Osteocyte (in vitro differentiated cells): Measurements from ENCODE around the gene ZNF25. TPM values are rescaled to one million over a fixed set of nuclear protein-coding genes. Genes with fewer than 3 reads are reported as not detected.
"Not testable (repeated sequence)": the region's sequence is repeated elsewhere in the genome, so short reads cannot be mapped to it uniquely, and the experiment has no call there.

Experiments used
- DNase-seq: peaks from one replicate; pipeline ENCODE4 v3.0.0; 2021; ENCODE audit warnings: mixed read lengths; ENCODE audit not compliant: unreplicated experiment; ENCODE audit errors: extremely low spot score
- H3K27ac Mint-ChIP-seq: one replicate; pipeline ENCODE4 v1.8.0; 2021; ENCODE audit warnings: mild to moderate bottlenecking, mixed read lengths; ENCODE audit not compliant: unreplicated experiment
- H3K27me3 Mint-ChIP-seq: one replicate; pipeline ENCODE4 v1.8.0; 2021; ENCODE audit warnings: mixed read lengths; ENCODE audit not compliant: unreplicated experiment
- H3K36me3 Mint-ChIP-seq: one replicate; pipeline ENCODE4 v1.8.0; 2021; ENCODE audit warnings: mixed read lengths; ENCODE audit not compliant: unreplicated experiment
- H3K4me1 Mint-ChIP-seq: one replicate; pipeline ENCODE4 v1.8.0; 2021; ENCODE audit warnings: mixed read lengths; ENCODE audit not compliant: unreplicated experiment
- H3K4me3 Mint-ChIP-seq: one replicate; pipeline ENCODE4 v1.8.0; 2021; ENCODE audit warnings: mild to moderate bottlenecking, moderate library complexity, mixed read lengths; ENCODE audit not compliant: unreplicated experiment
- H3K9me3 Mint-ChIP-seq: one replicate; pipeline ENCODE4 v1.8.0; 2021; ENCODE audit warnings: mixed read lengths; ENCODE audit not compliant: unreplicated experiment
- CTCF ChIP-seq: fragments of 200-600 bp; sonication (generic); IDR thresholded peaks from 2 replicates; pipeline ENCODE4 v1.5.0; 2021; ENCODE audit warnings: antibody characterized with exemption, mild to moderate bottlenecking, moderate library complexity
- long read RNA-seq: library from polyadenylated mRNA; unstranded; transcript quantifications from one replicate; pipeline ENCODE4 v2.0.0, GENCODE V29; 2021
- total RNA-seq: library from RNA; stranded (reverse); gene quantifications from 2 replicates; pipeline ENCODE4 v1.2.1, GENCODE V29; 2021

Gene ZNF25
- 11.5 and 15.1 TPM in 2 replicates for total RNA-seq
- long read RNA-seq, full-length matches to known transcripts, result 8 of 26 reads
- long read RNA-seq, partial matches to known transcripts, result 1 of 26 reads
- long read RNA-seq, other reads (novel, unspliced or antisense), result 17 of 26 reads

GRCh38 chr10:37976091-37976879 is at the start of gene ZNF25:
ZNF25 (minus strand) TSS chr10:37976647; CDS start chr10:37971722, 4,925 bp downstream.
- peaks cover 8% of the 10 kb centered on the region for H3K9me3 Mint-ChIP-seq
- peak within 1 kb of the TSS; percentile 85 for H3K4me3 Mint-ChIP-seq
- DNase-seq, result peak; percentile 98
- peaks cover 18% of the 10 kb centered on the region for H3K4me1 Mint-ChIP-seq
- TF ChIP-seq CTCF, result peak; percentile 88
- H3K27ac Mint-ChIP-seq, result peak within 1 kb of the TSS; percentile 86
- H3K27me3 Mint-ChIP-seq, result peaks cover 3% of the 10 kb centered on the region
- peaks cover 8% of the 10 kb centered on the region for H3K36me3 Mint-ChIP-seq

DNA sequence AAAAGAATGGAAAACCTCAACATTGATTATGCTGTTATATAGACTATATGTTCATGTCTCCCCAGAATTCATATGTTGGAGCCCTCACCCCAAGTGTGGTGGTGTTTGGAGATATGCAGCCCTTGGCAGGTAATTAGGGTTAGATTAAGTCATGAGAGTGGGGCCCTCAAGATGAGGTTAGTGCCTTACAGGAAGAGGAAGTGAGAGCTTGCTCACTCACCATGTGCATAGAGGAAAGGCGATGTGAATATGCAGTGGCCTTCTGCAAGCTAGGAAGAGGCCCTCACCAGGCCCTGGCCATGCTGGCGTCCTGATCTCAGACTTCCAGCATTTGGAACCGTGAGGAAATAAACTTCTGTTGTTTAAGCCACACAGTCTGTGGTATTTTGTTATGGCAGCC is 48.8 kb upstream of the ZNF25 start:
- Mint-ChIP-seq H3K27ac (no peak overlapping the region), H3K4me3 (no peak overlapping the region), H3K27me3 (no peaks in the 10 kb centered on the region), H3K9me3 (peaks cover 3% of the 10 kb centered on the region), H3K4me1 (no peaks in the 10 kb centered on the region), H3K36me3 (peaks cover 73% of the 10 kb centered on the region)
- DNase-seq, result no peak
- TF ChIP-seq CTCF, result no peak

GRCh38 chr10:38019124-38019523 is 42.7 kb upstream of the ZNF25 start:
- H3K36me3 Mint-ChIP-seq, result peaks cover 78% of the 10 kb centered on the region
- H3K9me3 Mint-ChIP-seq, DNase-seq, H3K27ac Mint-ChIP-seq, H3K4me1 Mint-ChIP-seq, H3K27me3 Mint-ChIP-seq, H3K4me3 Mint-ChIP-seq: not testable (repeated sequence)

GRCh38 chr10:38016354-38016753 is 39.9 kb upstream of the ZNF25 start:
- no peak for TF ChIP-seq CTCF
- peaks cover 12% of the 10 kb centered on the region for H3K4me1 Mint-ChIP-seq
- DNase-seq, result no peak
- H3K27me3 Mint-ChIP-seq, result no peaks in the 10 kb centered on the region
- no peak overlapping the region for H3K27ac Mint-ChIP-seq
- peaks cover 70% of the 10 kb centered on the region for H3K36me3 Mint-ChIP-seq
- peaks cover 10% of the 10 kb centered on the region for H3K9me3 Mint-ChIP-seq
- H3K4me3 Mint-ChIP-seq, result no peak overlapping the region

DNA sequence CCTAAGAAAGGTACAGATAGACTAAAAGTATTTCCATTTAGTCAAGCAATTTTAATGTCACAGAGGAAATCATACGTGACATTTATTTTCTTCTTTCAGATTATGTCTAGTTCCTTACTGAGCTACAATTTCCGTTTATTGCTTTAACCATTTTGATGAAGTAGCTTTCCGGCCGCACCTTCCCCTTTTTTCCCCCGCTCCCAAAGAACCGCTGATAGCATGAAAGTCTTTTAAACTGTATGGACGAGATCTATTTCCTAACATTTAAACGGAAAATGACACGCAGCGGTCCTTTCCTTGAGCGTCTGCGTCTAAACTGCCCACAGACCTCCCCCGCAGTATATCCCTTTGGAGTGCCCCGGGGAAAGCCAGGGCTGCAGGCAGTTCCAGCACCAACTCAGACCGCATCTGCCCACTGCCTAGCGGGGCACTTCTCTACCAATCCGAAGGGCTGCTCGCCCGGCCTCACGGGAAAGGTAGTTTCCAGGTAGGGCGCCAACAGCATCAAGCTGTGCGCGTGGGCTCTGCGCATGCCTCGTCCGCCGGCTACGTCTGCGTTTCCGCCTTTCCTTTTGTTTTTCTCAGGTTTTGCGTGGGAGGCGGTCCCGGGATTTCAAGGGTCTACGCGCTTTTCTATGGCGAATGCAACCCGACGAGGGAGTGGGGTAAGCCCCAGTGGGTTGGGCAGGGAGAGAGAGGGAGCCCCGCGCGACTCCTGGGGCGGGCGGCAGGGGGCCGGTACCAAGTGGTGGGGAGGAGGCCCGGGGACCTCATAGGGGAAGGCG is 33.9 kb upstream of the ZNF25 start, which contains the start of gene ZNF33A:
Gene ZNF33A, plus strand, starts transcription at position 557 of the 785 bp plus-strand sequence. CDS start 1,667 bp downstream, outside the sequence.
- peaks cover 22% of the 10 kb centered on the region for H3K36me3 Mint-ChIP-seq
- H3K4me3 Mint-ChIP-seq, result peak within 1 kb of the TSS; percentile 81
- no peaks in the 10 kb centered on the region for H3K9me3 Mint-ChIP-seq

More for the DNA sequence above, 33.9 kb upstream of the ZNF25 start, which contains the start of gene ZNF33A:
- Mint-ChIP-seq H3K4me1 (peaks cover 21% of the 10 kb centered on the region), H3K27ac (peak within 1 kb of the TSS; percentile 100), H3K27me3 (peaks cover 4% of the 10 kb centered on the region)
- DNase-seq, result peak; percentile 92
- no peak for TF ChIP-seq CTCF
